GM18519 (cell line): ENCODE data around the gene CCDC181.
"Not testable (repeated sequence)": the region's sequence is repeated elsewhere in the genome, so short reads cannot be mapped to it uniquely, and the experiment has no call there.

Experiments used
- ATAC-seq: cut with Tn5 transposase; IDR thresholded peaks from one replicate; pipeline ENCODE4 v1.9.1; 2021; ENCODE audit warnings: mild to moderate bottlenecking, moderate library complexity; ENCODE audit not compliant: unreplicated experiment, low FRiP score

CCDC181 gene

DNA sequence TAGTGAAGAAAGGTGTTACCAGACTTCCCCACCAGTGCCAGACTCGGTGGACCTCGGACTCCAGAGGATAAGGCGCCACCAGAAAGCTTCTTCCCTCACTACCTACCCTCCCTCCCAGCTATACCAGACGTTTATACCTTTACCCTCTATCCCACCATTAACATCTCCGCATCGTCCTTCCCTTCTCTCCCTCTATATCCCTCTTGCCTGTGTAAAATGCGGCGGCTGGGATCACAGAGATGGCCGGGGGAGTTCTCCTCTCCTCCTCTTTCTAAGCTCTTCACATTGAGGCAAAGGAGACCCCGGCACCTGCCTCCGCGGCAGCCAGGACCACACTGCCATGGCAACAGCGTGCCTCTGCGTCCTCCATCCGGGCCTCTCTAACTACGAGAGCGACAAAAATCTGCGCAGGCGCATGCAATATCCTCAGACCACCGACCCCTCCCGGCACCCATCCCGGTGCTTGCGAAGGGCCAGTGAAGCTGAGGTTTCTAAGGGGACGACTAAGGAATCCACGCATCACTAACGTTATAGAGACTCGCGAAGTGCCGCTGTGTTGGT is at the start of gene CCDC181:
CCDC181 (minus strand) TSS at position 394 of the 561 bp plus-strand sequence. CDS start 2,547 bp downstream, outside the sequence.
- ATAC-seq: peak; percentile 72

DNA sequence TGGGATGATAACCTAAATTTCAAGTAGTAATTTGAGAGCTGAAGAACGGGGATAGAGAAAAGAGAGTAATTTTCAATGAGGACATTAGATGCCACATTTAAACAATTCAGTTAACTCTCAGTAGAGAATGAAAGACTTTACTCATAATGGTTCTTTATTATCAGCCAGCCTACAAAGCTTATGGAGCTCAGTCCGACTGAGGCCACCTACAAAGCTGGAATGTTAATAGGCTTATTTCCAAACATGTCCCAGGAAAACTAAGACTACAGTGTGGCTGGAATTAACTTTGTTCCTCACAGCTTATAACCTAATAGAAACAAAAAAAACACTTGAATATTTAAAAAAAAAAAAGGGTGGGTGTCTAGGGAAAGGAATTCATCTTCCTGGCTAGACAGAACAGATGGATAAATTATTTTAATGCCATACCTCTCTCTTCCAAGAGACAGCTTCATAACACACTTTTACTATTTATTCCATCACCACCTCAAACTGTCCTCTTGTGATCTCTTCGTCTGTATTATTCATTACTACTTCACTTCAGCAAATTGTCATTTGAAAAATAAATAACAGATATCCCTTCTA is 48.6 kb upstream of the CCDC181 start:
- no peak for ATAC-seq

DNA sequence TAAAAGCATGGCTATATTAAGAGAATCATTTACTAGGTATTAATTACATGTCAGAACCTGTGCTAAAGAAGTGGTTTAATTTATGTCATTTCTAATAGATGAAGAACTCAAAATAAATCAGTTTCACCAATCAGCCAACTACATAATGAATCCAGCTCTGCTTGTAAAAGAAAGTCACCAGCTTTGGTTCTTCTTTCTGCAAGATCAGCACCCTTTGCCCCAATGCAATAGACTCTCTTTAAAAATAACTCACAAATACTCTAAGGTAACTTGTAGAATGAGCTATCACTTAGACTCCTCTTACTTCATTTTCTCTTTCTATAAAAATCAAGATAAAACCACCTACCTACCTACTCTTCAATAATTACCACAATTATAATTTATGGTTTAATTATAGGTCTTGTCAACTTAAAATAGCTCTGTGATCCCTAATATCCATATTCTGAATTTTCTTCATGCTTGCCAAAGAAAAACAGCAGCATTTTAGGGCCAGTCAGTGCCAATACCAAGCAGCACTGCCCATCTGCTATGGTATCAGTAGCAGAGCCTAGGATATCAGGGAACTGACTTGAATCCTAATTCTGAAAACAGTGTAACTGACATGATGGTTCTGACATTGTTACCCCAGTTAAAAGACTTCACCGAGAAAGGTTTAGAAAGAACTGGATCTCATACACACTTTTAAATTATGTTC is 47.2 kb upstream of the CCDC181 start:
- no peak for ATAC-seq

DNA sequence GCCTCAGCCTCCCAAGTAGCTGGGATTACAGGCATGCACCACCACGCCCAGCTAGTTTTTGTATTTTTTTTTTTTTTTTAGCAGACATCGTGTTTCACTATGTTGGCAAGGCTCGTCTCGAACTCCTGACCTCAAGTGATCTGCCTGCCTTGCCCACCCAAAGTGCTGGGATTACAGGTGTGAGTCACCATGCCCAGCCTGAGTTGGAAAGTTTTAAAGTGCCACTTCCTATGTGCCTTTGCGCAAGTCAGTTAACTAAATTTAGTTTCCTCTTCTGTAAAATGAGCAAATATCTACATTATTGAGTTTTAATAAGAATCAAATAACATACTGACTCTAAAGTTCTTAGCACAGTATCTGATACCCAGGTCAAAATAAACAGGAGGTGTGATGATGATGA is 46.1 kb upstream of the CCDC181 start:
- no peak for ATAC-seq

DNA sequence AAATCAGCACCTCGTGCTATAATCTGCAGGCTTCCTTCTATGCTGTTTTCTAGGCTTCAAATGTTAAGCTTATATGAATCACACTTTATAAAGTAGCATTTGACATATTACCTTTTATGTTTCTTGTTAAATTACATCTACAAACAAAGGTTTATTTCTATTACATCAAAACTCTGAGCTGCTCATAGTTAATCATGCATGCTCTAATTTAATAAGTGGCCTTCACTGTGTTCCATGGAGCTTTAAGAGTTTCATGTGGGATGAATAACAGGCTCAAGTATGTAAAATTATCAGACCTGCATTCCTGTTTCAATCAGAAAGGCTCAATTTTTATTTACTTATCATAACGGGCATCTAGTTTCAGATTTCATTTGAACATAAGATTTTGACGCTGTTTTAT is 45.5 kb upstream of the CCDC181 start:
- no peak for ATAC-seq

DNA sequence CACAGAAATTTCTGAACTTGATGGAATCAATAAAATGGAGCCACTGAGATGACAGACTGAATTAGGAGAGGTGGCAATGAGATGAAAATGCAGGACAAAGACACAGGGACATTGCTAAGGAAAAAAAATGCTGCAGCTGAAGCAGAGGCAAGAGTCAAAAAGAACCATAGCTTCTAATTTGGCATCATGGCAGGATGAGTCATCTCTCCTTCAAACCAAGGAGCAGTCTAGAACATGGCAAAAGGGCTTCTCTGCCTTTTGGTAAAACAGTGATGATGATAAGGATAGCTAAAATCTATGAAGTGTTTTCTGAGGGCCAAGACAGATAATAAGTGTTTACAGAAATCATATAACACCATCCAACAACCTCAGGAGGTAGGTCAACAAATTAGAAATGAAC is 41.7 kb upstream of the CCDC181 start:
- no peak for ATAC-seq

DNA sequence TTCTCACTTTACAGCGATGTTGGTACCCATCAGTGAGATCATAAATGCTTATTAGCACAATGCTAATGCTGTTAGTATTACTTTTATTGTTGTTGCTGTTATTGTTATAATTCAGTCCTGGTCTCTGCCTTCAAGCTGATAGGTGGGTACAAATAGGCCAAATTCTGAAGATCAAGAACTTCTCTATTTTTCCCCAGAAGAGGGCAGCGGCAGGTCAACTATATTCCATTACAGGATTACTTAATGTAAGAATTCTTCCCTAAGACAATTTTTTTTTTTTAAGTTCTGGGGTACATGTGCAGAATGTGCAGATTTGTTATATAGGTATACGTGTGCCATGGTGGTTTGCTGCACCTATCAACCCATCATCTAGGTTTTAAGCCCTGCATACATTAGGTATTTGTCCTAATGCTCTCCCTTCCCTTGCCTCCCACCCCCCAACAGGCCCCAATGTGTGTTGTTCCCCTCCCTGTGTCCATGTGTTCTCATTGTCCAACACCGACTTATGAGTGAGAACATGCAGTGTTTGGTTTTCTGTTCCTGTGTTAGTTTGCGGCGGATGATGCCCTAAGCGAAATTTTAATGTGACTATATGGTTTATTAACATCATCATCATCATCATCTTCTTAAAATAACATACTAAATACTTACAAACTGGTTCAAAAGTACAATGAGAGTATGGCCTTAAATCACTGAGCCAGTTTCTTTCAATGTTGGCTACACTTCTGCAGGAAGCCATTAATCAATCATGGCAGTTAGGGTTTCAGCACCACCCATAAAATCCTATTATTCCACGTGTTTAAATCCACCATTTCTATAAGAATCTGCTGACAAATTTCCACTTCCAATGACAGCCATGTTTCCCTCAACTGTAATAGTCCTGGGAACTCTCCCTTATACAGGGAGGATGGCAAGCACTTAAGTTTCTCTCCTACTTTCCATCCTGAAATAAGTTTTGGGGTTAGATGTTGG is 39.3 kb upstream of the CCDC181 start:
- no peak for ATAC-seq

DNA sequence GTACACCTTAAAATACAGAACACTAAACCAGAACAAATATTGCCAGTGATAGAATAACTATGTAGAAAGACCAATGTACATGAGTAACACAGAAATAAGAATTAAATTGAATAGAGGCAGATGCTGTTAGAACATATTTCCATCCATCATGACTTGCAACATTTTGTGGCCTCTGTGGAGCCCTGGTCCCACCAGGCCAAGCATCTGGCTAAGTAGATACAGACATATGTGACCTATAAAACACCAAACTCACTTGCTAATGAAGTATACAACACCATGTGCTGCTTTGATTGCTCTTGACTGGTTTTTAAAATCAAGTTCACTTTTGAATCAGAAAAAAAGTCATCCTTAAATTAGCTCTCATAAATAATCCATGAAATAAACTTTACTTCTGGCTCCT is 38.0 kb upstream of the CCDC181 start:
- no peak for ATAC-seq

DNA sequence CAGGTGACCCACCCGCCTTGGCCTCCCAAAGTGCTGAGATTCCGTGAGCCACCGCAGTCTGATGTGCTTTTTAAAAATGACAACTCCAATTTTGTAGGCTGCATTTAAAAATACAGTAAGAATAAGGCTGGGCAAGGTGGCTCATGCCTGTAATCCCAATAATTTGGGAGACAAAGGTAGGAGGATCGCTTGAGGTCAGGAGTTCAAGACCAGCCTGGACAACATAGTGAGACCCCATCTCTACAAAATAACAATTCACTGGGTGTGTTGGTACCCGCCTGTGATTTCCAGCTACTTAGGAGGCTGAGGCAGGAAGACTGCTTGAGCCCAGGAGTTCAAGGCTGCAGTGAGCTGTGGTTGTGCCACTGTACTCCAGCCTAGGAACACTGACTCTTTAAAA is 35.1 kb upstream of the CCDC181 start:
- no peak for ATAC-seq

DNA sequence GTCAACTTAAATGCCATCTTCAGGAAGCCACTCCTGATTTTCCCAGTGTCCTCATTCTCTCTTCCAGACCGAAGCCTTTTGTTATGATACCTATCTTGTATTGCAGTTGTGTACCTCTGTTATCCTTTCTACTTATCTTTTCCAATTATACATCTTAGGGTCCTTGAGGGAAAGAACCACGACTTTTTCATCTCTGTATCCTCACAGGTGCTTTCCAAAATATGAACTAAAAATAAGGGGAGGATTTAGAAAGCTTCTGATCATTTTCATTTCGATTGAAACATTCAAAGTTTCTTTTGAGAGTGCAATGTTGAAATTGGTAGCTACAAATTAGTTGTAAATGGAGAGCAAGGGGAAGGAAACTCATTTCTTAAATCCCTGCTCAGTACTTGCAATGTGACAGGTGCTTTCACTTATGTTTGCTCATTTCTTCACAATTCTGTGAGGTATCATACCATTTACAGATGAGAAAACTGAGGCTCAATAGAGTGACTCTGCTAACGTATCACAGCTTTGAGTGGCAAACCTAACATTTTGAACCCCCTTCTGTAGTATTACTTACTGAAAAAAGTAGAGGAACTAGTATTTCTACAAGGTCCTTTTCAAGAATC is 34.2 kb upstream of the CCDC181 start:
- no peak for ATAC-seq

DNA sequence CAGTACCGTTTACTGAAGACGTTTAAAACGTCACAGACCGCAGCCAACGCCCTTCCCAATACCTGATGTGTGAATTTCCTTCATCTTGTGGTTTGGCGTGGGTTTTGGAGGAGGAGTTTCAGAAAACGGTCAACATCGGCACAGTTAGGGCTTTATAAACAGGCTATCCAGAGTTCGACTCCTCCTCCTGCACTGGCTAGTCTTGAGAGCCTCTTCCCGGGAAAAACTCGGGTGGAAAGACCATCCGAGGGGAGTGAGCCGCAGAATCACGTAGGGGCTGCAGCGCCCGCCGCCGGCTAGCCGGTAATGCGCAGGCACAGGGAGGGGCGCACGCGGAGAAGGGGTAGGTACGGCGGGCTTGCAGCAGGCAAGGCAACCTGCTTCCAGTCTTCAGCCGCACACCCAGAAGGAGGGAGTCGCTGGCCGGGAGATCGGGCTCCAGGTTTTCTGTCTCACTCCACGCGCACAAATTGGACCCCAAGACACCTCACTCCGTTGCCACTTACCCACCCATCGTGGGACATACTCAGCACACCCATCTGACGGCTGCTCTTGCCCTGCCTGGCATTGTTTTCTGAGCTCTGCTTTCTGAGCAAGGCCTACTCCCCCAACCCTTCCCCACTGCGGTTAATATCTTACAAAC is 33.0 kb upstream of the CCDC181 start:
- ATAC-seq: no peak

DNA sequence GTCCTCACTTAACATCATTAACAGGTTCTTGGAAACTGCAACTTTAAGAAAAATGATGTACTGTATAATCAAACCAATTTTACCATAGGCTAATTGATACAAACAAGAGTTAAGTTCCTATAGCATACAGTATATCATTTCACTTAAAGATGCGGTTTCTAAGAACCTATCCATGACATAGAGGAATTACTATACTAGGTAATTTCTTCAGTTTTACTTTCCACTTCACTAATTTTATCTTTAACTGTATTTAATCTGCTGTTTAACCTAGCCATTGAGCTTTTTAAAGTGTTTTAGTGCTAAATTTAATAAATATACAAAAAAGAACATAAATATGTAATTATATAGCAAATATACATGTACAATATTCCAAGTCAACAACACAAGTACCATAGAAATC is 30.2 kb upstream of the CCDC181 start:
- ATAC-seq: no peak

DNA sequence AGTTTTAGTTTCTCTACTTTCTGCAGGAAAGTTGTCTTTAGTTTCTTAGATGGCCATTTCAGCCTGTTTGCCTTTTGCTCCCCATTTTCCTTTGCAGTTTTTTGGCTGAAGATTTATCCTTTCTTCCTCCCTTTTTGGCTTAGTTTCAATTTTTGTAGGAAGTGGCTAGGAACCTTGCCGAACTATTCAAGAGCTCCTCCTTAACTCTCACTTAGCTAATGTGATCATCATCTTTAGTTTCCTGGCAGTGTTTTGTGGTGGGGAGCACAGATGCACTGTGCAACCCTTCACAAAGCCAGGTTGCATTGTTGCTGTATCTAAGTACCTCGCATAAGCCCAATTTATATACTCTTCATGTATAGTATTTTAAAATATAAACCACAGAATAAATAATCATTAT is 28.8 kb upstream of the CCDC181 start:
- no peak for ATAC-seq

DNA sequence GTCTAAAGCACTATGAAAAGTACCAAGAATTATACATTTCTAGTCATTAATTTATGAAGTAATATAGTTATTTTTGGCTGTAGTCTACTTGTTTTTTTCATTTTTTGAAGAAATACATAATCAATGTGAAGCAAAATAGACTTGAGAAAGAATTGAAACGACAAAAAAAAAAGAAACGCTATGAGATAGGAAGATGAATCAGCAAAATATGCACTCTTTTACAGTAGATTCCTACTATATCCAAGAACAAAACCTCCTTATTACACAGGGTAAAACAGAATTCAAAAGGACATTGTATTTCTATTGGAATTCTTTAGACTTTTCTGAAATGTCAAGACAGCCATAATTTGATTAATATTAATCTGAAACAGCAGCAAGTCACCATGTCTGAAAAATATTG is 25.6 kb upstream of the CCDC181 start:
- no peak for ATAC-seq

DNA sequence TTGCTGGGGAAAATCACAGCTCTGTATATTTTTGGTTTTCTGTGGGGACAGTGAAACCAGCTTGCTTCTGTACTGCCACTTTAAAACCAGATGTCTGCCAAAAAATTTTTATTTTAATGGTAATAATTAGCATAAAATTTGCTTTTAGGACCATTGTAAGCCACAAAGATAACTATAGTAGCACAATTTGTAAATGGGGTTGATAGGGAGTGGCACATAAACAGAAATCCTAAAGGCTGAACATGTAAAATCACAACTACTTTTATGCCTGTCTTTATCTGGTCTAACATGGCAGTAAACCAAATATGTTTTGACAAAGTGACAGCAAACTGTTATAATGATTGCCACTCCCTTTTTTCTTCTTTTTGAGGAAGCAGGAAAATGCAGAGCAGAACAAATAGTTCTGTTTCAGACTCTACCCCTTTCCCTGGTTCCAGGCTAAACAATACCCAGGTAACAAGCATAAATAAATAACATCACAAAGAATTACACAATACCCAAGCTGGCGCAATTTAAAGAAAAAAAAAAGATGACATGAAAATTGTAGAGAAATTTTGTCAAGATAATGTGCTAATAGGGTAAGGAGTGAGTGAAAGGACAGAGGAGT is 24.0 kb upstream of the CCDC181 start:
- ATAC-seq: no peak

DNA sequence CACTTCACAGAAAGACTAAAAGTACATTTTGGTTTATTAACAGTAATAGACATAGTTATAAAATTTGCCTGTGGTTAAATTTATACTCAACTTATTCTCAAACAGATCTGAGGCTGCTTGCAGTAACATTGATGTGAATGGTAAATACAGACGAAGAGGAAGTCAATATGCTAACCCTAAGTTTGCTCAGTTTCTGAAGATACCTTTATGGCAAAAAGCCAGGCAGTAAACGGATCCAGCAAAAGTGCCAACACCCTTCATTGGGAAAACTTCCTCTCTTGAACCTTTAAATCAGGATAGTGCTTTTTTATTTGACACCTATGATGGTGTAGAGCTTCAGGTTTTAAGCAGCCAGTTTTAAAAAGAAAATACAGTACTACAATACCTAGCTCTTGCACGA is 16.6 kb upstream of the CCDC181 start:
- no peak for ATAC-seq

DNA sequence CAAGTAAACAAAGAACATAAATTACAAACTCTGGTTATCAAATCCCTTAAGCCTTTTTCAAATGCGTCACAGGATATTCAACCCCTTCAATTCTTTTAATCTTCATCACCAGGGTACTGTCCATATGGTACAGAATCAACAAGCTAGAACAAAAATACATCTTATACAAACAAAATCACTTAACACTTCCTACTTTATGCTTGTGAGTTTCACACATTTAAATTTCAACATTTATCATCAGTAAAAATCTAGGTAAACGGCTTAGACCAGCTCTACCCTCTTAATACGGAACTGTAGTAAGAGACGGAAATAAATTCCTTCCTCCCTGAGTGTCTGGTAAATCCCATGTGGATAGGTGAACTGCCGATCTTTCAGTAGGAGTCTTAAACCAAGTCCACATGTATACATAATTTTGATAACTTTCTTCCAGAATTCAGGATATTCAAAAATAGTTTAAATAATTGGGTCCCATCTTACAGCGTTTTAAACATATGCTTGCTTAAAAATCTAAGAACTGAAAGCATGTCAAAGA is 1.0 kb downstream of the CCDC181 start:
- ATAC-seq: no peak

DNA sequence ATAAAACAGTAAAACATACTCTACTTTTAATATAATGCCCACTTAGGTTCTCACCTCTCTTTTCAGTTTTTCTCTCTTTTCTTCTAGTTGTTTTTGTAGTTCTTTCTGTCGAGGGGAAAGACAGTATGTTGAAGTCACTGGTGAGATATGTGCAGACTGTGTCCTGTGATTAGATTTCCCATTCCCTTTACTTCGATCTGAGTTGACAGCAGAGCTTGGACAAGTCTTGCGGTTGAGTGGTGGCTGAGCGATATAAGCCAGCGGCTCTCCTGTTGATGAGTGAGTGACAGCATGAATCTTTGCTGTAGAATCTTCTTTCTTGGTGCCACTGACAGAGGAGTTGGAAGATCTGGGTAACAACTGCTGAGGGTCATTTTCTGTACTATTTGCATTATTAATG is 6.0 kb downstream of the CCDC181 start:
- no peak for ATAC-seq

DNA sequence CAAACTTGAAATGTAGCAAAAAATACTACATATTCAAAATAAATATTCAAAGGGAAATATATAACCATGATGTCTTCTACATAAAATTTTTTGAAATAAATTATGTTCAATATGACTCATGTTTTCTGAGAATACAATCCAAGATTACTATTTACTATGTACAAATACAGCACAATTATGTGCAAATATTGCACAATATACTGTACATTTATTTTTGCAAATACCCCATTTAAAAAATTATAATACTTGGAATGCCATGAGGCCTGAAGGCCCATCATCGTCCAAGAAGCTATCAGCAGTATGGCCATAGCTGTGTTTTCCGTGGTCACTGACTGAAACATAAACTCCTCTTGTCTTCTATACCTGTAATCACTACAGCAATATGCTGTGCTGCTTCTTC is 12.3 kb downstream of the CCDC181 start:
- ATAC-seq: no peak

DNA sequence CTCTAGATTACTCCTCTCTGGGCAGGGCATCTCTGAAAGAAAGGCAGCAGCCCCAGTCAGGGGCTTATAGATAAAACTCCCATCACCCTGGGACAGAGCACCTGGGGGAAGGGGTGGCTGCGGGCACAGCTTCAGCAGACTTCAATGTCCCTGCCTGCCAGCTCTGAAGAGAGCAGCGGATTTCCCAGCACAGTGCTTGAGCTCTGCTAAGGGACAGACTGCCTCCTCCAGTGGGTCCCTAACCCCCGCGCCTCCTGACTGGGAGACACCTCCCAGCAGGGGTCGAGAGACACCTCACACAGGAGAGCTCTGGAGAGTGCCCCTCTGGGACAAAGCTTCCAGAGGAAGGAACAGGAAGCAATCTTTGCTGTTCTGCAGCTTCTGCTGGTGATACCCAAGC is 18.9 kb downstream of the CCDC181 start:
- not testable (repeated sequence) for ATAC-seq
